B cell (primary cell): ENCODE data around the gene DENND2C. TPM values are rescaled to one million over a fixed set of nuclear protein-coding genes. Genes with fewer than 3 reads are reported as not detected.

Source experiments
- ATAC-seq: fragments of 200-7000 bp; cut with Tn5 transposase; one replicate; pipeline ENCODE4 v1.10.0; 2021; ENCODE audit warnings: low read depth, mild to moderate bottlenecking, moderate number of reproducible peaks, moderate library complexity
- CTCF ChIA-PET: fragments of 350-600 bp; sonication (Branson Sonifier 250); formaldehyde crosslinking; loops from one replicate; lab custom pipeline; 2021; ENCODE audit warnings: antibody characterized with exemption, inconsistent platforms; lab: Charles Lee
- POLR2A ChIA-PET: fragments of 350-600 bp; sonication (Branson Sonifier 250); formaldehyde crosslinking; loops from one replicate; lab custom pipeline; 2021; ENCODE audit warnings: antibody characterized with exemption; lab: Charles Lee
- DNase-seq: peaks from one replicate; pipeline ENCODE4 v3.0.0; 2013
- H2AFZ ChIP-seq: 2 replicates; pipeline ENCODE4 v1.6.1; 2012; ENCODE audit warnings: mild to moderate bottlenecking, low read depth, low read length; ENCODE audit not compliant: insufficient read depth, poor library complexity, severe bottlenecking
- H3K27ac ChIP-seq, 2 donors: 1 replicate in 1 of 2; 2 replicates in 1 of 2; pipeline ENCODE4 v1.5.1; 2012 to 2013; ENCODE audit warnings: low read length in 2 of 2, mild to moderate bottlenecking in 2 of 2, moderate library complexity in 1 of 2
- H3K27me3 ChIP-seq, 4 experiments: fragments of 200-600 bp in 1 of 4; sonication (generic) in 1 of 4; replicated peaks in 1 of 4; 1 replicate in 2 of 4; 2 replicates in 2 of 4; pipeline versions ENCODE4 v1.6.1 to v1.7.0; 2013 to 2016; ENCODE audit warnings: low read length in 3 of 4, mild to moderate bottlenecking in 2 of 4, mixed read lengths in 1 of 4, moderate library complexity in 1 of 4; ENCODE audit not compliant: insufficient read depth in 4 of 4, control insufficient read depth in 3 of 4; ENCODE audit errors: control extremely low read depth in 1 of 4
- H3K36me3 ChIP-seq, 2 experiments: replicated peaks in 1 of 2; 1 replicate in 1 of 2; 2 replicates in 1 of 2; pipeline versions ENCODE4 v1.6.1 to v1.7.1; 2013; ENCODE audit warnings: low read length in 1 of 2; ENCODE audit not compliant: insufficient read depth in 2 of 2, control insufficient read depth in 1 of 2; ENCODE audit errors: control extremely low read depth in 1 of 2, extremely low read depth in 1 of 2
- H3K4me1 ChIP-seq, 2 donors: fragments of 200-600 bp in 1 of 2; sonication (generic) in 1 of 2; 1 replicate in 1 of 2; 2 replicates in 1 of 2; pipeline versions ENCODE4 v1.5.1 to v1.6.1; 2013 to 2017; ENCODE audit warnings: low read length in 2 of 2; ENCODE audit not compliant: control insufficient read depth in 2 of 2, insufficient read depth in 2 of 2
- H3K4me2 ChIP-seq: replicated peaks from 2 replicates; pipeline ENCODE3; 2012; ENCODE audit warnings: mild to moderate bottlenecking, low read depth, low read length; ENCODE audit not compliant: poor library complexity, severe bottlenecking
- H3K4me3 ChIP-seq, 5 experiments: fragments of 200-600 bp in 1 of 5; sonication (generic) in 1 of 5; 1 replicate in 3 of 5; 2 replicates in 2 of 5; pipeline versions ENCODE4 v1.5.1 to v1.7.0; 2011 to 2016; ENCODE audit warnings: low read length in 4 of 5, mild to moderate bottlenecking in 4 of 5, low read depth in 2 of 5, control low read depth in 1 of 5, moderate library complexity in 1 of 5; ENCODE audit not compliant: insufficient read depth in 1 of 5; ENCODE audit errors: control extremely low read depth in 1 of 5, extremely low read depth in 1 of 5
- H3K79me2 ChIP-seq: fragments of 200-600 bp; sonication (generic); one replicate; pipeline ENCODE4 v1.6.0; 2016; ENCODE audit warnings: low read length; ENCODE audit not compliant: control insufficient read depth, insufficient read depth
- H3K9ac ChIP-seq: fragments of 200-600 bp; sonication (generic); 2 replicates; pipeline ENCODE4 v1.6.1; 2017; ENCODE audit warnings: mild to moderate bottlenecking, low read length, moderate library complexity
- H3K9me3 ChIP-seq, 3 donors: one replicate each; pipeline versions ENCODE4 v1.6.1 to v1.7.1; 2013; ENCODE audit warnings: low read length in 2 of 3; ENCODE audit not compliant: control insufficient read depth in 2 of 3, insufficient read depth in 1 of 3; ENCODE audit errors: control extremely low read depth in 1 of 3
- H4K20me1 ChIP-seq: 2 replicates; pipeline ENCODE4 v1.6.0; 2012; ENCODE audit warnings: mild to moderate bottlenecking, low read length; ENCODE audit not compliant: insufficient read depth, control insufficient read depth, poor library complexity, severe bottlenecking
- H3K27ac Mint-ChIP-seq: one replicate; pipeline ENCODE4 v1.8.0; 2021; ENCODE audit warnings: mixed read lengths
- H3K27me3 Mint-ChIP-seq: one replicate; pipeline ENCODE4 v1.8.0; 2021; ENCODE audit warnings: mixed read lengths
- H3K4me1 Mint-ChIP-seq: one replicate; pipeline ENCODE4 v1.8.0; 2021; ENCODE audit warnings: mixed read lengths
- H3K4me3 Mint-ChIP-seq: one replicate; pipeline ENCODE4 v1.8.0; 2021; ENCODE audit warnings: mixed read lengths
- H3K9me3 Mint-ChIP-seq: one replicate; pipeline ENCODE4 v1.8.0; 2022; ENCODE audit warnings: mixed read lengths; ENCODE audit not compliant: insufficient read depth
- EZH2 ChIP-seq: IDR thresholded peaks from 2 replicates; pipeline ENCODE4 v1.6.1; 2012; ENCODE audit warnings: borderline replicate concordance, low read depth, mild to moderate bottlenecking, moderate library complexity, low read length; ENCODE audit not compliant: insufficient read depth, poor library complexity, severe bottlenecking
- WGBS: methylation state at CpG from one replicate; pipeline ENCODE4 v1.1.5; 2013; ENCODE audit warnings: missing lambda C conversion rate; ENCODE audit not compliant: insufficient coverage; 5-methylcytosine and 5-hydroxymethylcytosine counted together
- intact Hi-C: fragments of 100-400 bp; cut with micrococcal nuclease; formaldehyde crosslinking; loops from one replicate; pipeline ENCODE4 v1.10.0; 2022
- polyA plus RNA-seq: library from polyadenylated mRNA; depleted of rRNA; stranded (reverse); fragments of >200 nt; gene quantifications from 2 replicates; pipeline ENCODE4 v1.2.3, GENCODE V29; 2012
- total RNA-seq, 2 donors: library from RNA; stranded (reverse); fragments of 120-200 nt in 1 of 2; gene quantifications; 1 replicate in 1 of 2; 2 replicates in 1 of 2; pipeline versions ENCODE4 v1.2.3 to v1.2.4, GENCODE V29; 2013 to 2022
- TF ChIP-seq, protein P1 (sequence below): fragments of 200-600 bp; IDR thresholded peaks from one replicate; pipeline ENCODE4 v1.8.0; 2022; ENCODE audit warnings: antibody characterized with exemption, mild to moderate bottlenecking

DENND2C gene
- total and polyA plus RNA-seq, 2 donors (not counting 1 experiment from before 2014, with no cell fraction given): 0.18 to 0.76 TPM

DNA sequence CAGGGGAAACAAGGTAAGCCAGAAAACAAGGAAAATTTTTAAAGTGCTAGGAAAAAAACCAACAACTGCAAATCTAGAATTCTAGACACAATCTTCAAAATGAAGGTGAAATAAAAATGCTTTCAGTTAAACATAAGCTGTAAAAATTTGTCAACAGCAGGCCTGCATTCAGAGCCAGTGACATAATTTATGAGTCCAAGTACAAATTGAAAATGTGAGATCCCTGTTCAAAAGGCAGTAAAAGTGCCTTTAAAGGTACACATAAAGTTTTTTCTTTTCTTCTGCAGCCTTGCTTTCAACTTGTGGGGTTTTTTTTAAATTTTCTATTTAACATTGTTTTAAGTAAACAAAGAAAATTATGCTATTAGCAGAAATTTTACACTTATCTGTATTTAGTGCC, 37.4 kb downstream of the DENND2C start:
- peaks cover 0 to 8% (median 0%) of the 10 kb centered on the region in 4 experiments for H3K27me3 ChIP-seq
- no peaks in the 10 kb centered on the region for H3K79me2 ChIP-seq
- ChIA-PET CTCF (no interaction called here), POLR2A (no interaction called here)
- Mint-ChIP-seq H3K27ac (no peak overlapping the region), H3K4me1 (no peaks in the 10 kb centered on the region), H3K27me3 (peaks cover 24% of the 10 kb centered on the region), H3K4me3 (no peak overlapping the region), H3K9me3 (no peaks in the 10 kb centered on the region)
- no peak overlapping the region for H3K9ac ChIP-seq
- H3K4me2 ChIP-seq: no peak overlapping the region
- no peaks in the 10 kb centered on the region for H4K20me1 ChIP-seq
- H3K9me3 ChIP-seq: peaks cover 0 to 5% (median 2%) of the 10 kb centered on the region in 3 donors
- no peak for TF ChIP-seq EZH2
- TF ChIP-seq, protein P1, sequence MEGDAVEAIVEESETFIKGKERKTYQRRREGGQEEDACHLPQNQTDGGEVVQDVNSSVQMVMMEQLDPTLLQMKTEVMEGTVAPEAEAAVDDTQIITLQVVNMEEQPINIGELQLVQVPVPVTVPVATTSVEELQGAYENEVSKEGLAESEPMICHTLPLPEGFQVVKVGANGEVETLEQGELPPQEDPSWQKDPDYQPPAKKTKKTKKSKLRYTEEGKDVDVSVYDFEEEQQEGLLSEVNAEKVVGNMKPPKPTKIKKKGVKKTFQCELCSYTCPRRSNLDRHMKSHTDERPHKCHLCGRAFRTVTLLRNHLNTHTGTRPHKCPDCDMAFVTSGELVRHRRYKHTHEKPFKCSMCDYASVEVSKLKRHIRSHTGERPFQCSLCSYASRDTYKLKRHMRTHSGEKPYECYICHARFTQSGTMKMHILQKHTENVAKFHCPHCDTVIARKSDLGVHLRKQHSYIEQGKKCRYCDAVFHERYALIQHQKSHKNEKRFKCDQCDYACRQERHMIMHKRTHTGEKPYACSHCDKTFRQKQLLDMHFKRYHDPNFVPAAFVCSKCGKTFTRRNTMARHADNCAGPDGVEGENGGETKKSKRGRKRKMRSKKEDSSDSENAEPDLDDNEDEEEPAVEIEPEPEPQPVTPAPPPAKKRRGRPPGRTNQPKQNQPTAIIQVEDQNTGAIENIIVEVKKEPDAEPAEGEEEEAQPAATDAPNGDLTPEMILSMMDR: no peak
- H2AFZ ChIP-seq: no peak overlapping the region
- H3K36me3 ChIP-seq: no peaks in the 10 kb centered on the region
- ATAC-seq: no peak
- H3K27ac ChIP-seq: no peak overlapping the region
- DNase-seq: no peak
- no peaks in the 10 kb centered on the region for H3K4me1 ChIP-seq
- intact Hi-C loops: no loop called here
- H3K4me3 ChIP-seq: no peak overlapping the region

DNA sequence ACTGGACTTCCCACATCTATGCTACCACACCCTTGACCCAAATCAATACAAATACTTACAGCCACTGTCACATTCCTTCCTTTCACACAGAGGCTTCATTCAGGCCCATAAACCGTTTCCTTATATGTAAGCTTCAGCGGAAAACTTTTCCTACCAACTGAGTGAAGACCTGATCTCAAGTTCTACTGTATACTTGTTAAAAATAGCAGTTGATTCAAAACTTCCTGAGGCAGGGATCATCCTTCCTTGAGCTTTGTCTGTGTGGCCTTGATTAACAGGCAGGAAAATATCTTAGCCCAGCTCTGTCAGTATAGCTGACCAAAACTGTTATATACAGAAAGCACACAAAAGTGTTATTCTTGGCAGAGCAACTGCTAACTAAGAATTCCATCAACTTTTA, 42.7 kb downstream of the DENND2C start:
- Histone ChIP-seq H3K36me3 (no peaks in the 10 kb centered on the region), H2AFZ (no peak overlapping the region), H4K20me1 (no peaks in the 10 kb centered on the region), H3K4me2 (no peak overlapping the region), H3K4me3 (no peak overlapping the region), H3K4me1 (no peaks in the 10 kb centered on the region), H3K27ac (no peak overlapping the region), H3K79me2 (no peaks in the 10 kb centered on the region), H3K9ac (no peak overlapping the region), H3K27me3 (peaks cover 0 to 7% (median 0%) of the 10 kb centered on the region in 4 experiments), H3K9me3 (peaks cover 0 to 5% (median 2%) of the 10 kb centered on the region in 3 donors)
- ChIA-PET CTCF (interaction anchor here (0.7 kb wide), 1 partner anchor 86 kb away, joined by 3 read pairs; no protein-coding TSS in a partner anchor), POLR2A (no interaction called here)
- WGBS: no CpG with 5 or more reads among the region's 2 CpGs
- no peak for DNase-seq
- H3K9me3 Mint-ChIP-seq: no peaks in the 10 kb centered on the region
- H3K27ac Mint-ChIP-seq: no peak overlapping the region
- H3K4me1 Mint-ChIP-seq: no peaks in the 10 kb centered on the region
- no peak for ATAC-seq
- no peak overlapping the region for H3K4me3 Mint-ChIP-seq
- peaks cover 19% of the 10 kb centered on the region for H3K27me3 Mint-ChIP-seq
- intact Hi-C loops: no loop called here
- TF ChIP-seq EZH2: no peak
- TF ChIP-seq, protein P1: no peak
